Endodermal cell (in vitro differentiated cells): ENCODE data around the gene HPN. TPM values are rescaled to one million over a fixed set of nuclear protein-coding genes. Genes with fewer than 3 reads are reported as not detected.

ENCODE experiments used
- DNase-seq: peaks from one replicate; pipeline ENCODE4 v3.0.0-alpha.2; 2017
- H3K27ac ChIP-seq: 2 replicates; pipeline ENCODE4 v1.5.1; 2013; ENCODE audit warnings: mild to moderate bottlenecking, low read depth, low read length, moderate library complexity
- H3K27me3 ChIP-seq: 2 replicates; pipeline ENCODE4 v1.6.1; 2013; ENCODE audit warnings: mild to moderate bottlenecking, low read length, moderate library complexity; ENCODE audit not compliant: insufficient read depth, control insufficient read depth, poor library complexity, severe bottlenecking
- H3K36me3 ChIP-seq: 2 replicates; pipeline ENCODE4 v1.7.0; 2013; ENCODE audit warnings: mild to moderate bottlenecking, low read length, moderate library complexity; ENCODE audit not compliant: control insufficient read depth, insufficient read depth
- H3K4me1 ChIP-seq: one replicate; pipeline ENCODE4 v1.7.0; 2013; ENCODE audit warnings: low read length; ENCODE audit not compliant: control insufficient read depth, insufficient read depth
- H3K4me3 ChIP-seq: 2 replicates; pipeline ENCODE4 v1.5.1; 2013; ENCODE audit warnings: mild to moderate bottlenecking, low read length, moderate library complexity
- H3K9ac ChIP-seq: 2 replicates; pipeline ENCODE4 v1.6.1; 2013; ENCODE audit warnings: mild to moderate bottlenecking, low read length, moderate library complexity; ENCODE audit not compliant: poor library complexity, severe bottlenecking; ENCODE audit errors: extremely low read depth
- H3K9me3 ChIP-seq: 2 replicates; pipeline ENCODE4 v1.6.1; 2013; ENCODE audit warnings: mild to moderate bottlenecking, low read length, moderate library complexity; ENCODE audit not compliant: control insufficient read depth
- H3K27ac Mint-ChIP-seq: 2 replicates; pipeline ENCODE4 v1.8.0; 2020; ENCODE audit warnings: mixed read lengths
- H3K27me3 Mint-ChIP-seq: 2 replicates; pipeline ENCODE4 v1.8.0; 2021; ENCODE audit warnings: mild to moderate bottlenecking, mixed read lengths; ENCODE audit not compliant: insufficient read depth
- H3K36me3 Mint-ChIP-seq: 2 replicates; pipeline ENCODE4 v1.8.0; 2020; ENCODE audit warnings: low read depth, mixed read lengths
- H3K4me1 Mint-ChIP-seq: 2 replicates; pipeline ENCODE4 v1.8.0; 2020; ENCODE audit warnings: mixed read lengths
- H3K4me3 Mint-ChIP-seq: 2 replicates; pipeline ENCODE4 v1.8.0; 2020; ENCODE audit warnings: mild to moderate bottlenecking, moderate library complexity, mixed read lengths
- H3K9me3 Mint-ChIP-seq: 2 replicates; pipeline ENCODE4 v1.8.0; 2020; ENCODE audit warnings: mild to moderate bottlenecking, mixed read lengths
- CTCF ChIP-seq: fragments of 200-600 bp; sonication (generic); conservative IDR thresholded peaks from 2 replicates; pipeline ENCODE4 v1.5.0; 2021; ENCODE audit warnings: antibody characterized with exemption, mild to moderate bottlenecking
- WGBS, 2 experiments: methylation state at CpG; one replicate each; pipeline versions ENCODE4 v1.1.5 to v1.1.7; 2013; ENCODE audit warnings: missing lambda C conversion rate in 2 of 2, mixed read lengths in 1 of 2; ENCODE audit not compliant: insufficient coverage in 1 of 2, insufficient read length in 1 of 2; 5-methylcytosine and 5-hydroxymethylcytosine counted together
- total RNA-seq, 2 donors: library from RNA; stranded (reverse); fragmentation: NEBNext Ultra II Directional in 1 of 2; extraction: Animal tissue kit (Norgen Biotek cat#: 25700) in 1 of 2; gene quantifications; 2 replicates in 1 of 2; 3 replicates in 1 of 2; pipeline ENCODE4 v1.2.1, GENCODE V29; 2021

HPN gene
- total RNA-seq, 2 donors from 2014 or later = 29.0 to 49.6 TPM

DNA sequence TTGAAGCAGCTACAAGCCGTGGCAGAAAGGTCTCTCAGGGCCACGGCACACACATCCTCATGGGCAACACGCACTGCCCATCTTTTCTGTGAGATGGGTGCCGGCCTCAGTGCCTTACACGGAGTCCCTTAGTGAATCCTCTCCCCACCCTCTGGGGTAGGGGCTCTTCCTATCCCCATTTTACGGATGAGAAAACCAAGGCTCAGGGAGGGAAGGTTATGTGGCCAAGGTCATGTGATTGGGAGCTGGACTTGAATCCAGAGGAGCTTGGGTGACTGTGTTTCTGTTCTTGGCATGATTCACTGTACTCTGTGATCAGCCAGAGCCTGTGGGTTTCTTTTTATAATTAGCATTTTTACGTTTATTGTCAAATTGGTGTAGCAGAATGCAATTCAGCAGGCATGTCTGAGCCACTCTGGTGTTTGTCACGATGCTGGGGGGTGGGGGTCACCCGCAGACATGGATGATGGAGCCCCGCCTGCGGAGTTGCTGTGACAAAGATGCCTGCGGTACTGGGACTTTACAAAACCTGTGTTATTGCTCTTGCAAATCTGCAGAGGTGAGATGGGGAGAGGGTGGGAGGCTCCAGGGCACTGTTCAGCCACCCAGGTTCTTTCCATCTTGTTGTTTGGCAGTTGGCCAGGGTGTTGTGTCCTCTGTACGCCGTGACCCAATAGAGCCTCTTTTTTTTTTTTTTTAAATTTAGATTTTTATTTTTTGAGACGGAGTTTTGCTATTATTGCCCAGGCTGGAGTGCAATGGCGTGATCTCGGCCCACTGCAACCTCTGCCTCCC, 6.7 kb upstream of the HPN start:
- Histone ChIP-seq H3K4me3 (no peak overlapping the region), H3K9me3 (no peaks in the 10 kb centered on the region), H3K27ac (no peak overlapping the region), H3K4me1 (no peaks in the 10 kb centered on the region), H3K36me3 (no peaks in the 10 kb centered on the region), H3K27me3 (peaks cover 35% of the 10 kb centered on the region), H3K9ac (no peak overlapping the region)
- TF ChIP-seq CTCF = no peak
- peaks cover 31% of the 10 kb centered on the region for H3K27me3 Mint-ChIP-seq
- DNase-seq = no peak
- no peaks in the 10 kb centered on the region for H3K9me3 Mint-ChIP-seq
- peaks cover 6% of the 10 kb centered on the region for H3K4me1 Mint-ChIP-seq
- no peaks in the 10 kb centered on the region for H3K36me3 Mint-ChIP-seq
- no peak overlapping the region for H3K4me3 Mint-ChIP-seq
- no peak overlapping the region for H3K27ac Mint-ChIP-seq
- 93 to 98% methylated on average over 6 to 16 of the region's 17 CpGs for WGBS, 2 experiments

- DNase-seq = no peak
- no peak overlapping the region for H3K27ac ChIP-seq
- no peak overlapping the region for H3K9ac ChIP-seq
- no peaks in the 10 kb centered on the region for H3K4me1 ChIP-seq
- H3K27me3 ChIP-seq = peaks cover 7% of the 10 kb centered on the region
- Mint-ChIP-seq H3K27me3 (peaks cover 10% of the 10 kb centered on the region), H3K27ac (no peak overlapping the region), H3K9me3 (no peaks in the 10 kb centered on the region), H3K4me1 (peaks cover 19% of the 10 kb centered on the region), H3K36me3 (no peaks in the 10 kb centered on the region), H3K4me3 (no peak overlapping the region)
- no peak for TF ChIP-seq CTCF
- no peak overlapping the region for H3K4me3 ChIP-seq
- 83 to 90% methylated on average over 9 to 13 of the region's 13 CpGs for WGBS, 2 experiments
- no peaks in the 10 kb centered on the region for H3K36me3 ChIP-seq
- H3K9me3 ChIP-seq = no peaks in the 10 kb centered on the region
Measured at GRCh38 chr19:35037716-35038622, 3.6 kb upstream of the HPN start.

DNA sequence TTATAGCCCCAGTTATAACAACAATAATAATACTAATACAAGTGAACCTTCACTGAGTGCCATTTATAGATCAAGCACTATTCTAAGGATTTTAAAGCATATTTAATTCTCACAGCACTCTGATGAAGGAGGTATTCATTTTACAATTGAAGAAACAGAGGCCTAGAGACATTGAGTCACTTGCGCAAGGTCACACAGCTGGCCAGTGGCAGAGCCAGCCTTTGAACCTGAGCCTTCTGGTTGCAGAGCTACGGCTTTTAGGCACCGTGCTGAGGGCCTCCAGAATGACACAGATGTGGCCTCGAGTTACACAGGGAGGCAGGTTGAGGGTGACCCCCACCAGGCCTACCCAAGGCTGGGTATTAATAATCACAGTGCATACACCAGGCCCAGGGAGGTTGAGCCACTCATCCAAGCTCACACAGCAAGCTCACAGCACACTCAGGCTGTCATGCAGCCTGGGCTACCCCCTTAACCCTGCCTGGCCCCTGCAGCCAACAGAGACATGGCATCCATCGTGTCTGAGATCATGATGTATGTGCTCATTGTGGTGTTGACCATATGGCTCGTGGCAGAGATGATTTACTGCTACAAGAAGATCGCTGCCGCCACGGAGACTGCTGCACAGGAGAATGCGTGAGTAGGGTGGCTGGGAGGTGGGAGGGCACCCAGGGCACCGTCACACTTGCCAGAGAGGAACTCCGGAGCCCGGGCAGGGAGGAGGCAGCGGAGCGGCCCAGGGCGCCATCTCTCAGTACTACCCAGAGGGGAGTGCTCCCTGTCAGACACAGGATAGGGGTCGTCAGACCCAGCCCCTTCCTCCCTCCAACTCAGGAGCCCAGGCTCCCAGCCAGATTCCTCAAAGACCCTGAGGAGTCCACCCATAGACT, 2.7 kb upstream of the HPN start:
- Histone ChIP-seq H3K4me3 (no peak overlapping the region), H3K9ac (no peak overlapping the region), H3K4me1 (no peaks in the 10 kb centered on the region), H3K27ac (no peak overlapping the region), H3K9me3 (no peaks in the 10 kb centered on the region), H3K36me3 (no peaks in the 10 kb centered on the region), H3K27me3 (no peaks in the 10 kb centered on the region)
- 93 to 94% methylated on average over 15 to 17 of the region's 17 CpGs for WGBS, 2 experiments
- no peak for TF ChIP-seq CTCF
- Mint-ChIP-seq H3K27me3 (peaks cover 3% of the 10 kb centered on the region), H3K27ac (no peak overlapping the region), H3K4me3 (no peak overlapping the region), H3K9me3 (no peaks in the 10 kb centered on the region), H3K4me1 (peaks cover 21% of the 10 kb centered on the region), H3K36me3 (no peaks in the 10 kb centered on the region)
- DNase-seq = no peak
